Measurements from ENCODE around the gene B3GALT4.
"Not testable (repeated sequence)": the region's sequence is repeated elsewhere in the genome, so short reads cannot be mapped to it uniquely, and the experiment has no call there.

B3GALT4 gene

GRCh38 chr6:33279257-33279695 lies 2.4 kb downstream of the B3GALT4 start:
- Histone ChIP-seq H3F3A (ENCODE audit: insufficient read depth, low read length) (peaks cover 4% of the 10 kb centered on the region; the same call in 1 of the 2 replicates), H3K27me3 (ENCODE audit: insufficient read depth, low read length) (no peaks in the 10 kb centered on the region), H3K9me3 (ENCODE audit: low read length) (no peaks in the 10 kb centered on the region), H3K4me3 (ENCODE audit: low read depth, low read length, poor library complexity, severe bottlenecking) (no peak overlapping the region), H3K79me2 (ENCODE audit: insufficient read depth, low read length) (peaks cover 7% of the 10 kb centered on the region; the same call in 1 of the 2 replicates), H3K9me2 (ENCODE audit: low read depth, low read length) (no peaks in the 10 kb centered on the region), H3K4me2 (ENCODE audit: low read length) (no peak overlapping the region), H3K9ac (ENCODE audit: low read length) (no peak overlapping the region), H3K36me3 (ENCODE audit: insufficient read depth, low read length) (peaks cover 74% of the 10 kb centered on the region), H3K4me1 (ENCODE audit: insufficient read depth, low read length, severe bottlenecking) (peaks cover 39% of the 10 kb centered on the region), H4K20me1 (ENCODE audit: insufficient read depth, low read length) (no peaks in the 10 kb centered on the region), H3K27ac (ENCODE audit: low read depth, low read length, poor library complexity, severe bottlenecking) (no peak overlapping the region), H2AFZ (ENCODE audit: low read length) (no peak overlapping the region)
- TF ChIP-seq EZH2 (IDR thresholded peaks at IDR 0.05; ENCODE audit: borderline replicate concordance, low read length): no peak
- TF ChIP-seq, protein P1, sequence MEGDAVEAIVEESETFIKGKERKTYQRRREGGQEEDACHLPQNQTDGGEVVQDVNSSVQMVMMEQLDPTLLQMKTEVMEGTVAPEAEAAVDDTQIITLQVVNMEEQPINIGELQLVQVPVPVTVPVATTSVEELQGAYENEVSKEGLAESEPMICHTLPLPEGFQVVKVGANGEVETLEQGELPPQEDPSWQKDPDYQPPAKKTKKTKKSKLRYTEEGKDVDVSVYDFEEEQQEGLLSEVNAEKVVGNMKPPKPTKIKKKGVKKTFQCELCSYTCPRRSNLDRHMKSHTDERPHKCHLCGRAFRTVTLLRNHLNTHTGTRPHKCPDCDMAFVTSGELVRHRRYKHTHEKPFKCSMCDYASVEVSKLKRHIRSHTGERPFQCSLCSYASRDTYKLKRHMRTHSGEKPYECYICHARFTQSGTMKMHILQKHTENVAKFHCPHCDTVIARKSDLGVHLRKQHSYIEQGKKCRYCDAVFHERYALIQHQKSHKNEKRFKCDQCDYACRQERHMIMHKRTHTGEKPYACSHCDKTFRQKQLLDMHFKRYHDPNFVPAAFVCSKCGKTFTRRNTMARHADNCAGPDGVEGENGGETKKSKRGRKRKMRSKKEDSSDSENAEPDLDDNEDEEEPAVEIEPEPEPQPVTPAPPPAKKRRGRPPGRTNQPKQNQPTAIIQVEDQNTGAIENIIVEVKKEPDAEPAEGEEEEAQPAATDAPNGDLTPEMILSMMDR (IDR thresholded peaks at IDR 0.05; ENCODE audit: low read length): no peak

GRCh38 chr6:33279971-33280511 lies 3.1 kb downstream of the B3GALT4 start:
- Histone ChIP-seq H3K27me3 (ENCODE audit: insufficient read depth, low read length) (no peaks in the 10 kb centered on the region), H3K9ac (ENCODE audit: low read length) (no peak overlapping the region), H3K4me2 (ENCODE audit: low read length) (no peak overlapping the region), H3K9me3 (ENCODE audit: low read length) (no peaks in the 10 kb centered on the region), H3K9me2 (ENCODE audit: low read depth, low read length) (no peaks in the 10 kb centered on the region), H2AFZ (ENCODE audit: low read length) (no peak overlapping the region), H3K36me3 (ENCODE audit: insufficient read depth, low read length) (peaks cover 74% of the 10 kb centered on the region), H3K79me2 (ENCODE audit: insufficient read depth, low read length) (no peaks in the 10 kb centered on the region), H3K4me1 (ENCODE audit: insufficient read depth, low read length, severe bottlenecking) (peaks cover 32% of the 10 kb centered on the region), H3F3A (ENCODE audit: insufficient read depth, low read length) (no peaks in the 10 kb centered on the region; the same call in 1 of the 2 replicates), H3K27ac (ENCODE audit: low read depth, low read length, poor library complexity, severe bottlenecking) (no peak overlapping the region), H3K4me3 (ENCODE audit: low read depth, low read length, poor library complexity, severe bottlenecking) (no peak overlapping the region), H4K20me1 (ENCODE audit: insufficient read depth, low read length) (no peaks in the 10 kb centered on the region)
- no peak for TF ChIP-seq EZH2 (IDR thresholded peaks at IDR 0.05; ENCODE audit: borderline replicate concordance, low read length)
- TF ChIP-seq, protein P1 (IDR thresholded peaks at IDR 0.05; ENCODE audit: low read length): peak; percentile 49

DNA sequence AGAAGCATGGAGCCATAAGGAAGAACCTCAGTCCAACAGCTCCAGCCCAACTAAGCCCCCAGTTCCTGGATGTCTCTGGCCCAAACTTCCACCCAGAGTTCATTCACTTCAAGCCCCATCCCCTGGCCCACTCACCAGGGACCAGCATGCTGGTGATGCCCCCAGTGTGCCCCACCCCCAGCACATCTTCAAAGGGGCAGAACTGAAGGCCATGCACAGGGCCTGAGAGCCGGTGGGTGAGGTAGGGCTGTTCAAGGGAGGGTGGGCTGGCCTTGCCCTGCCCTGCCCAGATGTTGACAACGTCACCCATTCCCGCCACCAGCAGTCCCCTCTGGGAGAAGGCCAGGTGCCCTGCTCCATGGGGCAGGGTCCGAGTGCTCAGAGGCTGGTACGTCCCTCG lies 3.6 kb downstream of the B3GALT4 start:
- Histone ChIP-seq H3K9me3 (ENCODE audit: low read length) (no peaks in the 10 kb centered on the region), H4K20me1 (ENCODE audit: insufficient read depth, low read length) (no peaks in the 10 kb centered on the region), H3K4me1 (ENCODE audit: insufficient read depth, low read length, severe bottlenecking) (peaks cover 27% of the 10 kb centered on the region), H3F3A (ENCODE audit: insufficient read depth, low read length) (no peaks in the 10 kb centered on the region; the same call in 1 of the 2 replicates), H3K79me2 (ENCODE audit: insufficient read depth, low read length) (no peaks in the 10 kb centered on the region), H3K27me3 (ENCODE audit: insufficient read depth, low read length) (no peaks in the 10 kb centered on the region), H3K9me2 (ENCODE audit: low read depth, low read length) (no peaks in the 10 kb centered on the region), H3K4me3 (ENCODE audit: low read depth, low read length, poor library complexity, severe bottlenecking) (no peak overlapping the region), H3K27ac (ENCODE audit: low read depth, low read length, poor library complexity, severe bottlenecking) (no peak overlapping the region), H2AFZ (ENCODE audit: low read length) (no peak overlapping the region), H3K36me3 (ENCODE audit: insufficient read depth, low read length) (peaks cover 70% of the 10 kb centered on the region), H3K9ac (ENCODE audit: low read length) (no peak overlapping the region), H3K4me2 (ENCODE audit: low read length) (no peak overlapping the region)
- TF ChIP-seq, protein P1 (IDR thresholded peaks at IDR 0.05; ENCODE audit: low read length): no peak
- no peak for TF ChIP-seq EZH2 (IDR thresholded peaks at IDR 0.05; ENCODE audit: borderline replicate concordance, low read length)

- not testable (repeated sequence) for H3K27me3 ChIP-seq (ENCODE audit: insufficient read depth, low read length); H3K4me2 ChIP-seq (ENCODE audit: low read length); H2AFZ ChIP-seq (ENCODE audit: low read length); H4K20me1 ChIP-seq (ENCODE audit: insufficient read depth, low read length); H3K27ac ChIP-seq (ENCODE audit: low read depth, low read length, poor library complexity, severe bottlenecking); H3K4me3 ChIP-seq (ENCODE audit: low read depth, low read length, poor library complexity, severe bottlenecking); H3K9me3 ChIP-seq (ENCODE audit: low read length); H3K9me2 ChIP-seq (ENCODE audit: low read depth, low read length); H3F3A ChIP-seq (ENCODE audit: insufficient read depth, low read length); H3K9ac ChIP-seq (ENCODE audit: low read length)
- H3K36me3 ChIP-seq (ENCODE audit: insufficient read depth, low read length): peaks cover 59% of the 10 kb centered on the region
- H3K4me1 ChIP-seq (ENCODE audit: insufficient read depth, low read length, severe bottlenecking): peaks cover 14% of the 10 kb centered on the region
- H3K79me2 ChIP-seq (ENCODE audit: insufficient read depth, low read length): peaks cover 12% of the 10 kb centered on the region
Observed at GRCh38 chr6:33285214-33285613, 8.3 kb downstream of the B3GALT4 start.
